Measurements from ENCODE around the gene ZNF853.
"Not testable (repeated sequence)": the region's sequence is repeated elsewhere in the genome, so short reads cannot be mapped to it uniquely, and the experiment has no call there.

Gene ZNF853

DNA sequence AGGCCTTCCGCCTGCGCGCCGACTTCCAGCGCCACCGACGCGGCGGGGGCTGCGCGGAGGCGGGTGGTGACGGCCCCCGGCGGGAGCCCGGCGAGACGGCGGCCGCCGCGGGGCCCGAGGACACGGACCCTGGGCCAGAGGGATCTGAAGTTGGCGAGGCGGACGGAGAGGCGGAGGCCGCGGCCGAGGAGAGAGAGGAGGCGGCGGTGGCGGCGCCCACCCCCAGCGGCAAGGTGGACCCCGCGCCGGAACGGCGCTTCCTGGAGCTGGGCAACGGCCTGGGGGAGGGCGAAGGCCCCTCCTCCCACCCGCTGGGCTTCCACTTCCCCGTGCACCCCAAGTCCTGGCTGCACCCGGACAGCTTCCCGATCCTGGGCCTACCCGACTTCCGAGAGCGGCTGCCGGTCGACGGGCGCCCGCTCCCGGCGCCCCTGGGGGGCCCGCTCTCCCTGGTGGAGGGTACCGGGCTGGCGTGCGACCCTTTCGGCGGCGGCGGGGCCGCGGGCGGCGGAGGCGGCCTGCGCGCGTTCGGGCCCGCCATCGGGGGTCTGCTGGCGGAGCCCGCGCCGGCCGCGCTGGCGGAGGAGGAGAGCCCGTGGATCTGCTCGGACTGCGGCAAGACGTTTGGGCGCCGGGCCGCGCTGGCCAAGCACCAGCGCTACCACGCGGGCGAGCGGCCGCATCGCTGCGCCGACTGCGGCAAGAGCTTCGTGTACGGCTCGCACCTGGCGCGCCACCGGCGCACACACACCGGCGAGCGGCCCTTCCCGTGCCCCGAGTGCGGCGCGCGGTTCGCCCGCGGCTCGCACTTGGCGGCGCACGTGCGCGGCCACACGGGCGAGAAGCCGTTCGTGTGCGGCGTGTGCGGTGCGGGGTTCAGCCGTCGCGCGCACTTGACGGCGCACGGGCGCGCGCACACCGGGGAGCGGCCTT lies 37.9 kb downstream of the ZNF853 start:
- DNase-seq = no peak

DNA sequence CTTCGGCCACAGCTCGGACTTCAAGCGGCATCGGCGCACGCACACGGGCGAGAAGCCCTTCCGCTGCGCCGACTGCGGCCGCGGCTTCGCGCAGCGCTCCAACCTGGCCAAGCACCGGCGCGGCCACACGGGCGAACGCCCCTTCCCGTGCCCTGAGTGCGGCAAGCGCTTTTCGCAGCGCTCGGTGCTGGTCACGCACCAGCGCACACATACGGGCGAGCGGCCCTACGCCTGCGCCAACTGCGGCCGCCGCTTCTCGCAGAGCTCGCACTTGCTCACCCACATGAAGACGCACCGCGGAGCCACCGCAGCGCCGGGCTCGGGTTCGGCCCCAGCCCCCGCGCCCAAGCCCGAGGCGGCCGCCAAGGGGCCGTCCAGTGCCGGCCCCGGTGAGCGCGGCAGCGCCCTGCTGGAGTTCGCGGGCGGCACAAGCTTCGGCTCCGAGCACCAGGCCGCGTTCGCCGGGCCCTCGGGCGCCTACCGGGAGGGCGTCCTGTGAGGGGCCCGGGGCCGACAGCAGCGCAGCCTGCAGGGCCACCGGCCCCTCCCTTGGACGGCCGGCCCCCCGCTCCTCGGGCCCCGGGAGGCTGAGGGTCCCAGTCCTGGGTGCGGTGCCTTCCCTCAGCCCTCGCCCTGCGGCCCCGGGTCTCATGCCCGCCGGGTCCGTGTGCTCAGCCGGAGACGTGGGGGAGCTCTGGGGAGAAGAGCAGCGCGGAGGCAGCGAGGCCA lies 38.9 kb downstream of the ZNF853 start:
- DNase-seq = no peak

DNA sequence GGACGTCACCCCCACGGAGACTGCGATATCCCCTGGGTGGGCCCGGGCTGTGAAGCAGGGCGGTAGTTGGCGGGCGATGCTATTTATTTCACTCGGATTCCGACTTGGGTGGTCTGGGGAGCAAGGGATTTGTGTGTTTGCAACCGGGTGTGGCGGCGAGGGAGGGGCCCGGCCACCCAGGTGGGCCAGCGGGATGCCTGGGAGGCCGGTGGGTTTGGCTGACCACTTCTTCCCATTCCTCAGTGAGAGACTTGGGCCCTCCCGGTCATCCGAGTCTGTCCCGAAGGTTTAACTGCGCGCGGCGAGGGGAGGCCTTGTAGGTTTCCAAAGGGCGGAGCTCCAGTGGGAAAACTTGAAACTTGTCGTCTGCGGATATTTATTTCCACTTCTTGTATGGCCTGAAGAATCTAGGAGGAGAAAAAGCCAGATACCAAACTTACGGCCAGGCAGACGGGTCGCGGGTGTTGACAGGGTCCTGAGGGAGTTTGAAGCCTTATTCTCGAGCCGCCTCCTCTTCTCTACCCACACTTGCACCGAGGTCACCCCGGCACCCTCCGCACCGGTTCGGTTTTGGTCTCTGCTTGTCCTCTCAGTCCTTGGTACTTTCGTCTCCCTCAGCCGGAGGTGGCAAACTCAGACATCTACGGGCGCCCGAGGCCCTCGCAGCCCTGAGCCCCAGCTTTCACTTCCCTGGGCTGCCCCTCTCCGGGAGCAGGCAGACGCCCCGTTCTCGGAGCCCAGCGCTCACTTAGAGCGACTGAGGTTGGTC lies 39.6 kb downstream of the ZNF853 start:
- DNase-seq = no peak

DNA sequence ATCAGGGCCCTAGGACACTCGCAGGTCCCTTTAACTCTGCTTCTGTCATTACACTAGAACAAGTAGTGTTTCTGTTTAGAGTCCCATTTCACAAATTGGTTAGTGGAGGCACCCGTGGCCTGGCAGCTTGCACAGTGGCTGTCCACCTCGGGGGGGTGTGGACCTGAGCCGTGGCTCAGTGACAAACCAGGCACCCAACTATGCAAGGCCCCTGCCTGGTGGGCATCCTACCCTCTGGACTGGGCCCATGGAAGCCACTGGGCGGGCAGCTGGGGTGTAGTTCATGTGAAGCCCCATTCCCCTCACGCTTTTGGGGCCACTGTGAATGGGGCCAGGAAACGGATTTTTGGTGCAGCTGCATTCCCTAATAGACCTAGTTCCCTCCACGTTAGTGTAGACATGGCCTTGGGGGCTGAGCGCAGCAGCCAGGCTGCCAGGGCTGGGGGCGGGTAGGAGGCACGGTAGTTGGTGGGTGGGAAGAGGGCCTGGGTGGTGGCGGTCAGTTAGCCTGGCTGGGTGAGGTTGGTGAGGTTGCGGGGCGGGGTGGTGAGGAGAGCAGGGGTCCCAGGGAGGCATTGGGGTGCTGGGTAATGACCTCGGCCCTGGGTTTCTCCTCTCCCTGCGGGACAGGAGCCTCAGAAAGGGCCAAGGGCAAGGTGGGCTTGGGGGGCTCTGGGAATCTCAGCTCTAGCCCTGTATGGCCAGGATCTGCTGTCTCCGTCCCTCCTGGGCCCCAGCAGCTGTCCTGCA lies 40.4 kb downstream of the ZNF853 start:
- DNase-seq = no peak

DNA sequence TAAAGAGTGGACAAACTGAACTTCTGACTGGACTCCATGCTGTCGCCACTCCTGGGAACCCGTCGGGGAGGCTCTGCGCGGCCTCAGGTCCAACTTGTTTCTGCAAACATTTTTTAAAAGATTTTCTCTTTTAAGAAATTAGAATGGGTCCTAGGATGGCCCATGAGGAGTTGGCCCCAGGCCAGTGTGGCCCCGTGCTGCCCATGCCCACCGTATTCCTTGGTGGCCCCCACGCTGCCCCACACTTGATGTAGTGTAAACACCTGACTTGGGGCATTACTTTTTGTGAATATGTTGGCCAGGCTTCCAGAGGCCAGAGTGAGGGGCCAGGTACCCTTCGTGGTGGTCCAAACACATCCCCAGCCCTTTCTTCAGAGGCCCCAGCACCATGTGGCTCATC lies 41.0 kb downstream of the ZNF853 start:
- DNase-seq = no peak

DNA sequence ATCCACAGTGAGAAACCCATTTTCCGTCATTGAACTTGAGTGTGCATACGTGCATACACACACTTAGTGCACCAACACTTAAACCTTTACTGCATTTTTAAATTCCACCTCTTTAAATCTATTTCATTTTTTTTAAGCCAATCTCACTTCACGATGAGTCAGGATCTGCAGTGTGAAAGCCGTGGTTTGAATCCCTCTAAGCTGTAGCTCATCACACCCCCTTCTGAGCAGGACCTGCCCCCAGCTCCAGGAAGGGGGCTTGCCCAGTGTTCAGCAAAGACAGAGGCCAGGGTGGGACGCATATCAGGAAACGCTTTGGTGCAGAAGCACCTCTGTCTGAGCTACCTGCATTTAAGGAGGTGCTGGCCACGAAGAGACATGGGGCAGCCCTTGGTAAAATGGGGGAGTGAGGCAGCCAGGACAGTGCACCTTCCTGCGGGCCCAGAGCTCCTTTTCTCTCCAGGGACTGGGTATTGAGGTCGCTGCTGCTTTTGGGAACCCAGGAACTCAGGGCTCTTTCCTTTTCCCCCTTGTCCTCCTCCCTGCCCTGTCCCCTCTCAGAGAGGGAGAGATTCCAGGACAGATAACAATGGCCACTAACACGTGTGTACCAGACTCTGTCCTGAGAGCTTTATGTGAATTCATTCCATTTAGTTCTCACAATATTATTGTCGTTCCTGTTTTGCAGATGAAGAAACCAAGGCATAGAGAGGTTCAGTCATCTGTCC lies 43.4 kb downstream of the ZNF853 start:
- no peak for DNase-seq

DNA sequence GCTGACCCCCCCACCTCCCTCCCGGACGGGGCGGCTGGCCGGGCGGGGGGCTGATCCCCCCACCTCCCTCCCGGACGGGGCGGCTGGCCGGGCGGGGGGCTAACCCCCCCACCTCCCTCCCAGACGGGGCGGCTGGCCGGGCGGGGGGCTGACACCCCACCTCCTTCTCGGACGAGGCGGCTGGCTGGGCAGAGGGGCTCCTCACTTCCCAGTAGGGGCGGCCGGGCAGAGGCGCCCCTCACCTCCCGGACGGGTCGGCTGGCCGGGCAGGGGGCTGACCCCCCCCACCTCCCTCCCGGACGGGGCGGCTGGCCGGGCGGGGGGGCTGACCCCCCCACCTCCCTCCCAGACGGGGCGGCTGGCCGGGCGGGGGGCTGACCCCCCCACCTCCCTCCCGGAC lies 55.4 kb downstream of the ZNF853 start:
- DNase-seq = not testable (repeated sequence)

Measured in activated CD4-positive, alpha-beta T cell treated with anti-CD3 and anti-CD28 coated beads, Interleukin-2, amount 50 U/mL, for 1 hour (primary cell).